Heart right ventricle (tissue), 16 donors: Measurements from ENCODE around the gene NRXN2. TPM values are rescaled to one million over a fixed set of nuclear protein-coding genes. Genes with fewer than 3 reads are reported as not detected.

Experiments used
- ATAC-seq, 8 donors: fragments of 200-7000 bp; cut with Tn5 transposase; one replicate each; pipeline ENCODE4 v1.9.1; 2020; ENCODE audit warnings: mild to moderate bottlenecking in 8 of 8, moderate library complexity in 8 of 8, moderate number of reproducible peaks in 1 of 8
- DNase-seq, 2 donors: peaks; one replicate each; pipeline ENCODE4 v3.0.0-alpha.2; 2020
- H3K27ac ChIP-seq, 10 donors: fragments of 200-600 bp; sonication (generic) in 2 of 10; one replicate each; pipeline versions ENCODE4 v1.5.0 to v1.8.0; 2020 to 2022; ENCODE audit warnings: mild to moderate bottlenecking in 3 of 10
- H3K27me3 ChIP-seq, 7 donors: fragments of 200-600 bp; one replicate each; pipeline ENCODE4 v1.8.0; 2021 to 2022; ENCODE audit warnings: mild to moderate bottlenecking in 2 of 7
- H3K36me3 ChIP-seq, 9 donors: fragments of 200-600 bp; sonication (generic) in 1 of 9; one replicate each; pipeline versions ENCODE4 v1.5.0 to v1.8.0; 2020 to 2022; ENCODE audit warnings: mild to moderate bottlenecking in 2 of 9
- H3K4me1 ChIP-seq, 9 donors: fragments of 200-600 bp; sonication (generic) in 1 of 9; one replicate each; pipeline versions ENCODE4 v1.5.0 to v1.8.0; 2020 to 2022; ENCODE audit warnings: mild to moderate bottlenecking in 4 of 9
- H3K4me3 ChIP-seq, 10 donors: fragments of 200-600 bp; sonication (generic) in 2 of 10; one replicate each; pipeline versions ENCODE4 v1.5.0 to v1.8.0; 2020 to 2022; ENCODE audit warnings: mild to moderate bottlenecking in 7 of 10, moderate library complexity in 2 of 10
- H3K9me3 ChIP-seq, 11 donors: fragments of 200-600 bp in 10 of 11; sonication (generic) in 2 of 11; one replicate each; pipeline versions ENCODE4 v1.5.0 to v1.8.0; 2013 to 2022; ENCODE audit warnings: mild to moderate bottlenecking in 2 of 11, control low read depth in 1 of 11, moderate library complexity in 1 of 11
- CTCF ChIP-seq, 9 donors: fragments of 200-600 bp; sonication (generic) in 2 of 9; IDR thresholded peaks; one replicate each; pipeline versions ENCODE4 v1.5.0 to v1.8.0; 2021 to 2022; ENCODE audit warnings: antibody characterized with exemption in 9 of 9, mild to moderate bottlenecking in 5 of 9, moderate library complexity in 1 of 9
- WGBS, 2 donors: extraction: QIAGEN DNeasy Blood & Tissue Kit; methylation state at CpG; one replicate each; pipeline ENCODE4 v1.1.7; 2013; ENCODE audit warnings: inconsistent platforms in 1 of 2; 5-methylcytosine and 5-hydroxymethylcytosine counted together
- intact Hi-C, 10 donors: fragments of 100-400 bp; cut with DNase I; formaldehyde crosslinking; loops; one replicate each; pipeline versions ENCODE4 v1.11.1 to v1.14.2; 2022
- polyA plus RNA-seq, 2 donors: library from polyadenylated mRNA; stranded (reverse); fragments of 200-250 nt; gene quantifications; one replicate each; pipeline ENCODE4 v1.2.3, GENCODE V29; 2013
- total RNA-seq, 10 donors: library from RNA; stranded (reverse); fragmentation: NEBNext Ultra II Directional in 3 of 10; extraction: Animal tissue kit (Norgen Biotek cat#: 25700) in 3 of 10; gene quantifications; one replicate each; pipeline versions ENCODE4 v1.2.1 to v1.2.4, GENCODE V29; 2021 to 2023
- donor health status: Arrhythmogenic right ventricular cardiomyopathy.
- donor health status: ischemic (EF 13 %, LVEDD 7.1; RV severe dilation, severe dysfunction).
- donor health status: healthy with polysubstance abuse.
- donor health status: DM: no; HTN: yes; CAD: no.
- donor health status: DM: no; HTN: no; CAD: no.
- donor health status: ischemic (EF 25% LVEDD 6.9; RV normal size, moderate dysfunction).
- donor health status: ischemic (EF 25% LVEDD 5.7; RV mildly dilated, moderate dysfunction).
- donor health status: healthy.
- donor health status: DM: yes; HTN: yes; CAD: no.
- donor health status: Ischemic cardiomyopathy.
- donor health status: ischemic (EF 35%, LVEDD 5.7; RV mildly dilated, moderate dysfunction).
- donor health status: nonischemic (EF 11% LVEDD 7.7; RV severe dilation, severe dysfunction).
- donor health status: DM: yes; HTN: yes; CAD: no.
- donor health status: PGD.
- donor health status: ischemic (EF 29% LVEDD 5.4; RV normal size, mild dysfunction).
- donor health status: nonischemic (EF 23%, LVEDD 6.1; RV moderate dilation, normal function).

NRXN2 gene
- total and polyA plus RNA-seq, 12 donors = 0.45 to 5.5 (median 1.4) TPM

- no peak for DNase-seq
- no peak for TF ChIP-seq CTCF (IDR thresholded peaks at IDR 0.05)
These were observed 137.8 kb downstream of the NRXN2 start for GRCh38 chr11:64585150-64585549.

GRCh38 chr11:64583296-64584262 lies 139.4 kb downstream of the NRXN2 start:
- 77 to 81% methylated on average over 28 of the region's 28 CpGs for WGBS, 2 donors
- H3K36me3 ChIP-seq = no peaks in the 10 kb centered on the region
- peaks cover 0 to 16% (median 3%) of the 10 kb centered on the region in 11 donors for H3K9me3 ChIP-seq
- no peak overlapping the region for H3K4me3 ChIP-seq
- intact Hi-C loops = no loop called here
- peak in 1 of 2 donors; percentile 31 for DNase-seq
- H3K27ac ChIP-seq = no peak overlapping the region
- peaks cover 0 to 3% (median 0%) of the 10 kb centered on the region in 9 donors for H3K4me1 ChIP-seq
- no peaks in the 10 kb centered on the region for H3K27me3 ChIP-seq
- ATAC-seq = peak in 2 of 8 donors; percentile 51 to 84
- TF ChIP-seq CTCF (IDR thresholded peaks at IDR 0.05) = no peak

More at GRCh38 chr11:64585150-64585549, 137.8 kb downstream of the NRXN2 start:
- H3K4me1 ChIP-seq = peaks cover 0 to 3% (median 0%) of the 10 kb centered on the region in 9 donors
- peaks cover 0 to 26% (median 9%) of the 10 kb centered on the region in 11 donors for H3K9me3 ChIP-seq
- intact Hi-C loops = no loop called here
- H3K27ac ChIP-seq = no peak overlapping the region
- 67 to 80% methylated on average over 8 of the region's 8 CpGs for WGBS, 2 donors
- ATAC-seq = no peak
- H3K27me3 ChIP-seq = no peaks in the 10 kb centered on the region
- no peaks in the 10 kb centered on the region for H3K36me3 ChIP-seq
- H3K4me3 ChIP-seq = no peak overlapping the region

GRCh38 chr11:64582885-64583284 lies 140.1 kb downstream of the NRXN2 start:
- WGBS, 2 donors = 90 to 91% methylated on average over 15 of the region's 15 CpGs
- intact Hi-C loops = no loop called here

More at GRCh38 chr11:64582885-64583284, 140.1 kb downstream of the NRXN2 start:
- H3K4me1 ChIP-seq = peaks cover 0 to 3% (median 0%) of the 10 kb centered on the region in 9 donors
- no peak overlapping the region for H3K27ac ChIP-seq
- no peaks in the 10 kb centered on the region for H3K36me3 ChIP-seq
- no peaks in the 10 kb centered on the region for H3K27me3 ChIP-seq
- H3K4me3 ChIP-seq = no peak overlapping the region
- ATAC-seq (peak in 1 of 8 donors; percentile 20), DNase-seq (no peak)
- peaks cover 0 to 9% (median 0%) of the 10 kb centered on the region in 11 donors for H3K9me3 ChIP-seq
- TF ChIP-seq CTCF (IDR thresholded peaks at IDR 0.05) = no peak
